ENCODE results near the gene HDAC10. TPM values are rescaled to one million over a fixed set of nuclear protein-coding genes. Genes with fewer than 3 reads are reported as not detected.

Gene HDAC10
- total RNA-seq, 4 donors from 2014 or later = 66.8 to 618 (median 142) TPM

DNA sequence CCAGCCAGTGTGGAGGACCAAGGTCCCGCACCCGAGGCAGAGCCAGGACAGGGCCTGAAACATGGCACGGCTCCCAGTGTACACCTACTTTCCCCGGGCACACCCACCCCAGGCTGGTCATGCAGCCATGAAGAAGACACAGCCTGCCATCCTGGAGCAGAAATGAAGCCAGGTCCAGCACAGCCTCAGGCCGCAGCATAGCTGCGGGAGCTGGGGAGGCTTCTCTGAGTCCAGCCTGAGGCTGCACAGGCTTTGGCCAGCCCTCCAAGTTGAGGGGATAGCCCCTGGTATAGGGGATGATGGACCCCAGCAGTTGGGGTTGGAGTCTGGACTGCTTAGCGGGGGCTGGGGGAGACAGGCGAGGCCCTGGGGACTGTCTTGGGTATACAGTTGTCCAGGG lies 2.9 kb upstream of the HDAC10 start:
- peaks cover 10 to 30% (median 22%) of the 10 kb centered on the region in 4 donors for H3K4me1 ChIP-seq
- peaks cover 18% of the 10 kb centered on the region for H3K27me3 ChIP-seq
- WGBS, 2 donors (ENCODE audit: low coverage in 1 of 2) = 69 to 100% methylated on average over 1 to 4 of the region's 8 CpGs
- TF ChIP-seq EP300 (IDR thresholded peaks at IDR 0.05; ENCODE audit: low read depth) (no peak), POLR2AphosphoS5 (IDR thresholded peaks at IDR 0.05) (no peak), POLR2A (IDR thresholded peaks at IDR 0.05) (no peak)
- TF ChIP-seq, protein P1, sequence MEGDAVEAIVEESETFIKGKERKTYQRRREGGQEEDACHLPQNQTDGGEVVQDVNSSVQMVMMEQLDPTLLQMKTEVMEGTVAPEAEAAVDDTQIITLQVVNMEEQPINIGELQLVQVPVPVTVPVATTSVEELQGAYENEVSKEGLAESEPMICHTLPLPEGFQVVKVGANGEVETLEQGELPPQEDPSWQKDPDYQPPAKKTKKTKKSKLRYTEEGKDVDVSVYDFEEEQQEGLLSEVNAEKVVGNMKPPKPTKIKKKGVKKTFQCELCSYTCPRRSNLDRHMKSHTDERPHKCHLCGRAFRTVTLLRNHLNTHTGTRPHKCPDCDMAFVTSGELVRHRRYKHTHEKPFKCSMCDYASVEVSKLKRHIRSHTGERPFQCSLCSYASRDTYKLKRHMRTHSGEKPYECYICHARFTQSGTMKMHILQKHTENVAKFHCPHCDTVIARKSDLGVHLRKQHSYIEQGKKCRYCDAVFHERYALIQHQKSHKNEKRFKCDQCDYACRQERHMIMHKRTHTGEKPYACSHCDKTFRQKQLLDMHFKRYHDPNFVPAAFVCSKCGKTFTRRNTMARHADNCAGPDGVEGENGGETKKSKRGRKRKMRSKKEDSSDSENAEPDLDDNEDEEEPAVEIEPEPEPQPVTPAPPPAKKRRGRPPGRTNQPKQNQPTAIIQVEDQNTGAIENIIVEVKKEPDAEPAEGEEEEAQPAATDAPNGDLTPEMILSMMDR (IDR thresholded peaks at IDR 0.05) = no peak
- no peak for DNase-seq
- no peak overlapping the region for H3K27ac ChIP-seq
- no peaks in the 10 kb centered on the region for H3K36me3 ChIP-seq
- intact Hi-C loops (cut with DNase I; ENCODE audit: low total_unique reads) = loop anchor here (10.0 kb wide), 1 partner anchor 221 kb away; the partner anchor contains the start of gene SBF1
- in situ Hi-C loops (cut with MboI; ENCODE audit: low pct_ligation_motif_present in 1 of 4, low pct_unique_long_range_greater_than_20kb in 1 of 4, low sequenced_read_pairs in 3 of 4) = loop anchor here in 2 of 4 donors (10.0 kb wide), 1 partner anchor 71 kb away; the partner anchor contains the start of gene DENND6B (in 2 of the 2)
- no peaks in the 10 kb centered on the region for H3K9me3 ChIP-seq
- H3K4me3 ChIP-seq = no peak overlapping the region

DNA sequence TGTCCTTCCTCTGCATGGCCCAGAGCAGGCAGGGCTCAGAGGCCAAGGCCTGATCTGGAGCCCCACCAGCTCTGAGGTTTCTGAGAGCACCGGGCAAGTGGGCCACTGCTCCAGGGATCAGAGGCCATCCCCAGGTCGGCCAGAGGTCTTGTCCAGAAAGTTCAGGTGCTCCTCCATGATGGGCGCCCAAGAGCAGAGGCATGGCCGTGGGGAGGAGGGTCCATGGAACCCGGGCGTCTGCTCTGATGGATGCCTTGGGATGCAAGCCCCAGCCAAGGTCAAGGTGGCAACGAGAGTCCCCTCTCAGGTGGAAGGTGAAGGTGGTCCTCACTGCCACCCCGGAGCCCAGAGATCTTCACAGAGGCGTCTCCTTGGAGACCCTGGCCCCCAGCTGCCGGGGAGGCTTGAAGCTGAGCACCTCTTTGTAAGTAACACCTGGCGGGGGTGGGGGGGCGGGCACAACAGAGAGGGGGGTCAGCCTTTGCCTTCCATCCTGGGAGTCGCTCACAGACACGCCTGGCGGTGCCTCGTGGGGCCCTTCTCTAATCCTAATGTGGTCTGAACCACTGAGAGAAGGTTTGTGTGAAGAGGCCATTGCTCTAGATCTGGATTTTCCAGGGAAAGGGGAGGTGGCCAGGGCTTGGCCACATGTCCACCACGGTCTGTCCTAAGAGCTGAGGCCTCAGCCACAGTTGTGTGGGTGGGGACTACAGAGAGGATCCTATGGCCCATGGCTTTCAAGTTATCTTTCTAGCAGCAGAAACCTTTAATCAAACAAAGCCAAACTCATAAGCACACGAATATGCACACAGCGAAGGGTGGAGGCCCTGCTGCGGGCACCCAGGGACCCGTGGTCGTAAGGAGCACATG lies 2.2 kb upstream of the HDAC10 start:
- in situ Hi-C loops (cut with MboI; ENCODE audit: low pct_ligation_motif_present in 1 of 4, low pct_unique_long_range_greater_than_20kb in 1 of 4, low sequenced_read_pairs in 3 of 4) = loop anchor here in 2 of 4 donors (10.0 kb wide), 1 partner anchor 72 kb away; the partner anchor contains the start of gene DENND6B (in 2 of the 2)
- H3K4me1 ChIP-seq = peaks cover 10 to 30% (median 22%) of the 10 kb centered on the region in 4 donors

DNA sequence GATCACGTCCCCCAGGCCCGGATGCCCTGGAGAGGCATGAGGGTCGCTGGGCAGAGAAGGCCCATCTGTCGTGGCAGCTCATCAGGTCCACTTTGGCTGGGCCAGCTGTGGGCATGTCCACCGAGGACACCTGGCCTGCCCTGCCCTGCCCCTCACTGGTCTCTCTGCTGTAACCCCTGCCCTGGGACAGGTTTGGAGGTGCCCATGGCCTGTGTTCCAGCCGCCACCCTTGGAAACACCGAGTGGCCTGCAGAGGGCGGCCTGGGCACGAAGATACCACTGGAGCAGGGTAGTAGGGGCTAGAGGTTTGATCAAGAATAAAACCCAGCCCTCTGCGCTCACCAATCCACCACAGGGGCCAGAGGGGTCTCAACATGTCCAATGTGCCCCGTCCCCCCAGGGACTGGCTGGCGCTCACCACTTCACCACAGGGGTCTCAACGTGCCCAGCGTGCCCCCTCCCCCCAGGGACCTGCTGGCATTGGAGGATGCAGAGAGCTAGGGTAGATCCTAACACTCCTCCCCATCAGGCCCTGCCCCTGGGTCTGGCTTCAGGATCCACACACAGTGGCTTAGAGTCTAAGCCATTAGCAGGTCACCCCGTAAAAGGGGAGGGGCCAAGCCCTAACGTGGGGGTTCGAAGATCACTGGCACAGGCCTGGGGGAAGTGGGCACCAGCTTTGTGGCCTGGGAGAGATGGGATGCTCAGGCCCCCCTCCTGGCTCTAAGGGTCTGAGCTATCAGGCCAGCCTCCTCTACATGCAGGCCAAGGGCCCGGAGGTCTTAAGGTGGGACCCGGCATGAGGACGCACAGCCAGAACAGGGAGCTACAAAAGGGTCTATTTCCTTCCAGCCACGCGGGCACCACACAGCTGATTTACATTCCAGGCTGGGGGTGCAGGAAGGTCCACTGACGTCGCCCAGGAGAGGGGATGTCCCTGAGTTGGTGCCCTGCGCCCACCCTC lies 1.3 kb upstream of the HDAC10 start:
- Histone ChIP-seq H3K27me3 (peaks cover 11% of the 10 kb centered on the region), H3K9me3 (no peaks in the 10 kb centered on the region), H3K4me3 (peak overlapping the region in 2 of 4 donors; percentile 64 to 69), H3K27ac (peak overlapping the region; percentile 67 to 86 (median 76)), H3K36me3 (no peaks in the 10 kb centered on the region), H3K4me1 (peaks cover 14 to 30% (median 25%) of the 10 kb centered on the region in 4 donors)
- TF ChIP-seq, protein P1 (IDR thresholded peaks at IDR 0.05) = peak; percentile 61 to 78 (median 62)
- no peak for TF ChIP-seq POLR2AphosphoS5 (IDR thresholded peaks at IDR 0.05)
- no peak for TF ChIP-seq POLR2A (IDR thresholded peaks at IDR 0.05)
- no peak for TF ChIP-seq EP300 (IDR thresholded peaks at IDR 0.05; ENCODE audit: low read depth)
- 37% methylated on average over 19 of the region's 25 CpGs; no CpG with 5 or more reads in 1 of the 2 donors for whole genome bisulfite sequencing, 2 donors (ENCODE audit: low coverage in 1 of 2)
- intact Hi-C loops (cut with DNase I; ENCODE audit: low total_unique reads) = loop anchor here (10.0 kb wide), 1 partner anchor 222 kb away; the partner anchor contains the start of gene SBF1
- in situ Hi-C loops (cut with MboI; ENCODE audit: low pct_ligation_motif_present in 1 of 4, low pct_unique_long_range_greater_than_20kb in 1 of 4, low sequenced_read_pairs in 3 of 4) = loop anchor here in 2 of 4 donors (10.0 kb wide), 1 partner anchor 72 kb away; the partner anchor contains the start of gene DENND6B (in 2 of the 2)
- peak; percentile 84 for DNase-seq

More for the DNA sequence above, 2.2 kb upstream of the HDAC10 start:
- peaks cover 14% of the 10 kb centered on the region for H3K27me3 ChIP-seq
- no peak overlapping the region for H3K4me3 ChIP-seq
- DNase-seq = no peak
- H3K9me3 ChIP-seq = no peaks in the 10 kb centered on the region
- 79% methylated on average over 19 of the region's 22 CpGs; no CpG with 5 or more reads in 1 of the 2 donors for WGBS, 2 donors (ENCODE audit: low coverage in 1 of 2)
- no peaks in the 10 kb centered on the region for H3K36me3 ChIP-seq
- intact Hi-C loops (cut with DNase I; ENCODE audit: low total_unique reads) = loop anchor here (10.0 kb wide), 1 partner anchor 222 kb away; the partner anchor contains the start of gene SBF1
- TF ChIP-seq EP300 (IDR thresholded peaks at IDR 0.05; ENCODE audit: low read depth) (no peak), POLR2AphosphoS5 (IDR thresholded peaks at IDR 0.05) (no peak), POLR2A (IDR thresholded peaks at IDR 0.05) (no peak)
- TF ChIP-seq, protein P1 (IDR thresholded peaks at IDR 0.05) = no peak
- no peak overlapping the region for H3K27ac ChIP-seq
